HG02981 (cell line): ENCODE measurements around the gene SYDE2.
"Not testable (repeated sequence)": the region's sequence is repeated elsewhere in the genome, so short reads cannot be mapped to it uniquely, and the experiment has no call there.

Experiments
- ATAC-seq: cut with Tn5 transposase; IDR thresholded peaks from one replicate; pipeline ENCODE4 v1.9.1; 2021; ENCODE audit warnings: mild to moderate bottlenecking, moderate library complexity; ENCODE audit not compliant: unreplicated experiment

Gene SYDE2

DNA sequence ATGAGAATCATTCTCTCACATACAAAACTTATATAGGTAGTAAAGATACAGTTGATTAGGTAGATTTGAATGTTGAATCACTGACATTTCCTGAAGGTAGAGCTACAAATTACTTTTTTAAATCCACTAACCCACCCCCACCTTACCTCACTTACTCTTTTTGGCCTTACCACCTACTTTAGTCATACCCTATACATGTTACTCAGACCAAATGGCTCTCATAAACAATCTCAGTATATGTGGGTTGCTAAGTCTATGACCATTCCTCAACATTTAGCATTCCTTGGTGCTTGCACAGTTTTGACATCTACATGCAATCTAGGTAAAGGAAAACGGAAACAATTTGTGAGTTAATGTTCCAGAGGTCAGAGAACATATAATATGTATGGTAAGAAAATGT lies 26.3 kb downstream of the SYDE2 start:
- no peak for ATAC-seq

DNA sequence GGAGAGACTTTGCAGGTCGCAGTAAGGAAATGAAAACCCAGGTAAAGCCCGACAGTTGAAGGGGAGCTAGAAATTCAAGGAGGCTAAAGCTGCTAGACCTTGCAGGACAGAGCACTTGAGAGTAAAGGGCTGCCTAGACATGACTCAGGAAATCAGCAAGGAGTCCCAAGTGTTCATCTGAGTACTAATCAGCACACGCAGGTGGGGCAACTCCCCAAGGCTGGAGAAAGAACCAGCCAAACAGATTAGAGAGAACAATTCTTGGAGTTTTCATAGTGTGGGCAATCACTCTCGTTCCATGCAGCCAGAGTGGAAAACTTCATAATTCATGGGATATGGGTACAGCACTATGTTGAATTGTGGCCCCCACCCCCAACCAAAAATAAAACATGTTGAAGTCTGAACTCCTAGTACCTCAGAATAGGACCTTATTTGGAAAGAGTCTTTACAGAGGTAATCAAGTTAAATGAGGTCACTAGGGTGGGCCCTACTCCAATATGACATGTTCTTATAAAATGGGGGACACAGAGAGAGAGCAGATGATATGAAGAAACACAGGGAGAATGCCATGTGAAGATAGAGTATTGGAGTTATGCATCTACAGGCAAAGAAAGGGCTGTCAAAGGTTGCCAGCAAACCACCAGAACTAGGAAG lies 28.0 kb downstream of the SYDE2 start:
- no peak for ATAC-seq

- no peak for ATAC-seq
These were observed 29.1 kb downstream of the SYDE2 start for GRCh38 chr1:85171721-85172120.

GRCh38 chr1:85168884-85169283 lies 31.9 kb downstream of the SYDE2 start:
- no peak for ATAC-seq

GRCh38 chr1:85166351-85166750 lies 34.5 kb downstream of the SYDE2 start:
- no peak for ATAC-seq

DNA sequence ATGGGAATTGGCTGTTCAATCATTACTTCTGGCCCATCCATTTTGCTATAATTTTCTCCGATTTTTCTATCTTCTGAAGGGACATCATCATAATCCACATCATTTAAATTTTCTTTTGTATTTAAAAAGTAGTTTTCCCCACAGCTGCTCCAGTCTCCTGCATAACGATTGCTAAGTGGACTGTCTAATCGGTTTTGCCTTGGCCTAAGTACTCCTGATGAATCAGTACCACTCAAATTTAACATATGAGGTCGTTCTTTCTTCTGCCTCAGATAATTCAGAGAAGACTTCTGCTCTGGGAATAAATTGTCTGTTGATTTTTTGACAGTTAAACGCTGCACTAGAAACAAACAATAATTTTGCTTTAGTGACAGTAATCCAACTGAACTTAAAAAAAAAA lies 41.9 kb downstream of the SYDE2 start:
- no peak for ATAC-seq

- no peak for ATAC-seq
These were observed 43.4 kb downstream of the SYDE2 start for GRCh38 chr1:85157436-85157835.

- peak; percentile 62 for ATAC-seq
These were observed 47.5 kb downstream of the SYDE2 start for GRCh38 chr1:85153149-85153891.

- ATAC-seq = no peak
These were observed 49.4 kb downstream of the SYDE2 start for GRCh38 chr1:85151446-85151845.

DNA sequence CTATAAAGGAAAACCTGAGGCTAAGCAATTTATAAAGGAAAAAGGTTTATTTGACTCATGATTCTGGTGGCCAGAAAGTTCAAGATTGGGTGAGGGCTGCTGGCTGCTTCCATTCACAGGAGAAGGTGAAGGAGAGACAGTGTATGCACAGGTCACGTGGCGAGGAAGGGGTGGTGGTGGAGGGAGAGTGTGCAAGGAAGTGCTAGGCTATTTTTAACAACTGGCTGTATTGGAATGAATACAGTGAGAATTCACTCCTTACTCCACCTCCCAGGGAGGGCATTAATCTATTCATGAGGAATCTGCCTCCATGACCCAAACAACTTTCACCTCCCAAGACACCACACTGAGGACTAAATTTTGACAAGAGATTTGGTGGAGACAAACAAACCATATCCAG lies 51.0 kb downstream of the SYDE2 start:
- no peak for ATAC-seq

DNA sequence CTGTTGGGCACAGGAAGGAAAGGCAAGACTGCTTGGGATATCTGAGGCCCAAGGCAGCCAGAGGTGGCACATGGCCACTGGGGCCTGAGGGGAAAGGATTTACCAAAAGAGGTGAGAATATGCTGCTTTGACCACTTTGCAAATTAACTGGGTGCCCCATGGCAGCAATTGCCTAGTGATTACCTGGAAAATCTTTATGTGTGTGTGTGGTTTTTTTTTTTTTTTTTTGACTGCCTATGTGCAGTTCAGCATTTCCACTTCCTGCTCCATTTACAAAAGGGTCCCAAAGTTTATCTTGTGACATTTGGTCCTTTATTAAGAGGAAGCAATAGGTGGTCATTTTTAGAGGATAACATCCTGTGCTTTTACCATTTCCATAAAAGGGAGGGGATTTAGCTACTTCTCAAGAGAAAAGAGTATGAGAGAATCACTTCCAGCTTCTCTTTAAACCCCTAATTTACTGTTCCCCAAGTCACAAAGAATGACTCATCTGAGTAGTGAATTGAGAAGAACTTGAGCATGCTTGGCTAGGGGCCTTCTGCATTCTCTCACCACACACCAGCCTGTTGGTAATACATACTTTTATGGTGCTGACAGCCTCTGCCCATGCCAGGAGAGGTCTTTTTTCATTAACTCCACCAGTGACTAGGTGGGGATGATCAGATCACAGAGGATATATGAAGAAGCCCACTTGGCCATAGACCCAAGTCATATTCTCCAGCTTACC lies 52.1 kb downstream of the SYDE2 start:
- ATAC-seq = peak; percentile 82

DNA sequence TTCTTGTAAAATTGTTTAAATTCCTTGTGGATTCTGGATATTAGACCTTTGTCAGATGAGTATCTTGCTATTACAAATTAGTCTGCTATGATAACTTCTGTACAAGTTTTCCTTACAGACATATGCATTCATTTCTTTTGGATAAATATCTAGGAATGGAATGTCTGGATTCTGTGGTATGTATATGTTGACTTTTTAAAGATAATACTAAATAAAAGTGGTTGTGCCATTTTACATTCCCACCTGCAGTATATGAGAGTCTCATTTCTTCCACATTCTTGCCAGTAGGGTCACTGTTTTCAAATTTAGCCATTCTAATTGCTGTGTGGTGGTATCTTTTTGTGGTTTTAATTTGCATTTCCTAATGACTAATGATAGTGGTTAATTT lies 53.9 kb downstream of the SYDE2 start:
- ATAC-seq = no peak

GRCh38 chr1:85146298-85146971 lies 54.4 kb downstream of the SYDE2 start:
- ATAC-seq = not testable (repeated sequence)

- no peak for ATAC-seq
These were observed 56.5 kb downstream of the SYDE2 start for GRCh38 chr1:85144351-85144750.

DNA sequence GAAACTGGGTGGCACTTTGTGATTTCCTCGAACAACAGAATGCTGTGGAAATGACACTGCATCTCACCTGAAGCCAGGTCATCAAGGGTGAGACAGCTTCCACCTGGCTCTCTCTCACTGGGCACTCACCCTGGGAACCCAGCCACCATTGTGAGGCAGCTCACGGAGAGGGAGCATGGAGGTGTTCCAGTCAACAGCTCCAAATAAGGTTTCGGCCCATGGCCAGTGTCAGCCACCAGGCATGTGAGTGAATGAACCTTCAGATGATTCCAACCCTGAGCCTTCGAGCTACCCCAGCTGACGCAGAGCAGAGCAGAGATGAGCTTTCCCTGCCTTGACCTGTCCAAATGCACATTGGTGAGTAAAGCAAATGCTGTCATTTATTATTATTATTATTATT lies 58.1 kb downstream of the SYDE2 start:
- ATAC-seq = no peak

- ATAC-seq = not testable (repeated sequence)
These were observed 62.4 kb downstream of the SYDE2 start for GRCh38 chr1:85138439-85138838.

GRCh38 chr1:85137660-85138059 lies 63.2 kb downstream of the SYDE2 start:
- no peak for ATAC-seq

DNA sequence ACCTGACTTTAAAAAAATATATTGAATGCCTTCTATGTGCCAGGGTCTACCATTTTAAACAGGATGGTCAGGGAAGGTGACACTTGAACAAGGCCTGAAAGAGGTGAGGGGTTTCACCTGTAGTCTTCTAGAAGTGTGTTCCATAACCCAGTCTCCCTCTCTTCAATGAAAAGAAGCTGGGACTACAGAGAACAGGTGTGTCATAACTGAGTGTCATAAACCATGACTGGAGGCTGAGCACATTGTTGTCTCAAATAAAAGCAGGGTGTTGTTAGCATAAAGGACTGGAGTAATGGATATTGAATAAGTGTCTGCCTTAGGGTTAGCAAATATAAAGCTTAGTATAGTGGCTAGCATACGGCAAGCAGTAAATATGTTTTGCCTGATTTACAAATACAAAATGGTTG lies 65.4 kb downstream of the SYDE2 start:
- ATAC-seq = no peak

- ATAC-seq = no peak
These were observed 66.0 kb downstream of the SYDE2 start for GRCh38 chr1:85134583-85135391.

DNA sequence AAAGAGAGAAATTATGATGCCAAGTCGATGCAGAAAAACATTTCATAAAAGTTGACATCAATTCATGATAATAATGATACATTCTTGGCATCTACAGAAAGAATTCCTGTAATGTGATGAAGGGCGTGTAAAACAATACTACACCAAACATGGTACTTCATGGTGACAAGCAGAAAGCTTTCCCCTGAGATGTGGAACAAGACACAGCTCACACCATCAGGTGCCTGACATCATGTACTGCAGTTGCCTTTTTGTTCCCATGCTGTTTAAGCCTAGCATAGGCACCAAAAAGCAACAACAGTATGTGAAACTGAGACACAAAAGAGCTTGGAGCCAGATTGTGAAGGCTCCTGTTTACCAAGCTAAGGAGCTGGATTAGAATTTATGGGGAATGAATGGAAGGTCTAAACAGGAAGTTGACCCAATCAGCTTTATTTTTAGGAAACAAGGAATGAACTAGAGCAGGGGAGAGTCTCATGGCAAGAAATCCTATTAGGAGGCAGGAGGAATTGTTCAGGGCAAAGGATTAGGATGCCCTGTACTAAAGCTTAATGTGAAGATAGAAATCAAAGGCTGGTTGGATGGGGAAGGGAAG lies 67.2 kb downstream of the SYDE2 start:
- no peak for ATAC-seq
